PC-3 (cell line): Measurements from ENCODE around the gene LYRM1.

Experiments used
- CTCF ChIP-seq: fragments of 300-600 bp; sonication (generic); conservative IDR thresholded peaks from 2 replicates; pipeline ENCODE4 v1.5.1; 2017; ENCODE audit warnings: antibody characterized with exemption, low read depth, mild to moderate bottlenecking, low read length
- EZH2 ChIP-seq: fragments of 300-600 bp; sonication (generic); IDR thresholded peaks from one replicate; pipeline ENCODE4 v1.6.1; 2017; ENCODE audit warnings: antibody characterized with exemption, mild to moderate bottlenecking, low read length; ENCODE audit not compliant: unreplicated experiment

DNA sequence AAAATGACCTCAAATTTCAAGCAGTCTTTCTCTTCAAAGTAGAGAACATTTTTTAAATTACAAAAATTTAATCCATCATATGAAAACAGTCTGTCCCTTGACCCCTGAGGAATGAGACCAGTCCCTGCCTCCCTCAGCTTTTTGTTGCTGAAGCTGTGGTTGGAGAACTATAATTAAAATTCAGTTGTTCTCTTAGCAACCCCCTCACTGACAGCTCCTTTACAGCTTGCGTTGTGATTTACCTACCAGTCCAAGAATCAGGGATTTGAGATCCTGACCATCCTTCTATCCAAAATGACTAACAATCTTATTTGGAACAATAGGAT, 29.8 kb downstream of the LYRM1 start:
- no peak for TF ChIP-seq CTCF
- TF ChIP-seq EZH2, result no peak
